DMS153 (cell line): ENCODE results near the gene SMIM41.
"Not testable (repeated sequence)": the region's sequence is repeated elsewhere in the genome, so short reads cannot be mapped to it uniquely, and the experiment has no call there.

ENCODE experiments used
- DNase-seq: peaks from one replicate; lab custom pipeline; 2025; lab: John Stamatoyannopoulos, UW

SMIM41 gene

GRCh38 chr12:52085682-52086180 lies 6.2 kb downstream of the SMIM41 start:
- no peak for DNase-seq

- no peak for DNase-seq
These were observed 6.9 kb downstream of the SMIM41 start for GRCh38 chr12:52086366-52086765.

- DNase-seq, result no peak
These were observed 7.7 kb downstream of the SMIM41 start for GRCh38 chr12:52086944-52087835.

- DNase-seq, result peak; percentile 15
These were observed 8.7 kb downstream of the SMIM41 start for GRCh38 chr12:52087961-52088820.

- DNase-seq, result no peak
These were observed 10.0 kb downstream of the SMIM41 start for GRCh38 chr12:52089491-52089890.

GRCh38 chr12:52090291-52090690 lies 10.8 kb downstream of the SMIM41 start:
- no peak for DNase-seq

- DNase-seq, result no peak
These were observed 11.6 kb downstream of the SMIM41 start for GRCh38 chr12:52091061-52091460.

- peak; percentile 33 for DNase-seq
These were observed 12.4 kb downstream of the SMIM41 start for GRCh38 chr12:52091869-52092268.

GRCh38 chr12:52093346-52093745 lies 13.8 kb downstream of the SMIM41 start:
- DNase-seq, result no peak

GRCh38 chr12:52096332-52097044 lies 17.0 kb downstream of the SMIM41 start:
- DNase-seq, result no peak

- no peak for DNase-seq
These were observed 17.7 kb downstream of the SMIM41 start for GRCh38 chr12:52097045-52097666.

GRCh38 chr12:52104431-52105089 lies 25.1 kb downstream of the SMIM41 start:
- not testable (repeated sequence) for DNase-seq

- DNase-seq, result peak; percentile 44
These were observed 37.0 kb downstream of the SMIM41 start for GRCh38 chr12:52116222-52117125.

- peak; percentile 19 for DNase-seq
These were observed 38.4 kb downstream of the SMIM41 start for GRCh38 chr12:52117806-52118475.

GRCh38 chr12:52119398-52120254 lies 40.1 kb downstream of the SMIM41 start:
- DNase-seq, result peak; percentile 68

GRCh38 chr12:52120951-52121823 lies 41.7 kb downstream of the SMIM41 start:
- DNase-seq, result no peak

- DNase-seq, result peak; percentile 45
These were observed 42.5 kb downstream of the SMIM41 start for GRCh38 chr12:52121824-52122539.
